K562 (cell line): Measurements from ENCODE around the gene MRPL40. TPM values are rescaled to one million over a fixed set of nuclear protein-coding genes. Genes with fewer than 3 reads are reported as not detected.
A peak's percentile ranks its signal among the peaks of the same experiment; 100 is the strongest.

ENCODE experiments used
- ATF1 ChIP-seq, 2 experiments: fragments of 450-650 bp in 1 of 2; IDR thresholded peaks; 2 replicates each; pipeline ENCODE4 v1.6.1; 2016; ENCODE audit warnings: missing compliant biosample characterization in 1 of 2, missing genetic modification characterization in 1 of 2
- BMI1 ChIP-seq: fragments of 150-350 bp; IDR thresholded peaks from 2 replicates; pipeline ENCODE4 v1.6.1; 2014; ENCODE audit warnings: low read length
- CBX8 ChIP-seq: fragments of 200-600 bp; sonication (generic); IDR thresholded peaks from 2 replicates; pipeline ENCODE4 v1.6.1; 2012; ENCODE audit warnings: borderline replicate concordance, mixed run types, low read depth, mild to moderate bottlenecking, moderate library complexity, mixed read lengths, low read length, control low read depth, inconsistent platforms; ENCODE audit not compliant: poor library complexity, severe bottlenecking; ENCODE audit errors: extremely low read depth
- CEBPB ChIP-seq: fragments of 450-650 bp; IDR thresholded peaks from 2 replicates; pipeline ENCODE4 v1.6.1; 2016; ENCODE audit warnings: missing genetic modification characterization, missing compliant biosample characterization
- CHD2 ChIP-seq: IDR thresholded peaks from 2 replicates; pipeline ENCODE4 v1.6.1; 2011; ENCODE audit warnings: low read depth, low read length
- CTBP1 ChIP-seq: fragments of 450-650 bp; IDR thresholded peaks from 2 replicates; pipeline ENCODE4 v1.6.1; 2016; ENCODE audit warnings: borderline replicate concordance
- ESRRA ChIP-seq: fragments of 450-650 bp; IDR thresholded peaks from 2 replicates; pipeline ENCODE4 v1.6.1; 2014; ENCODE audit warnings: low read depth, mild to moderate bottlenecking, moderate library complexity, borderline replicate concordance
- JUND ChIP-seq, 2 experiments: IDR thresholded peaks; 2 replicates in 1 of 2; 3 replicates in 1 of 2; pipeline ENCODE4 v1.6.1; 2011; ENCODE audit warnings: borderline replicate concordance in 2 of 2, low read depth in 2 of 2, low read length in 2 of 2, improper control_type of control experiment in 1 of 2, missing biosample characterization in 1 of 2, missing genetic modification characterization in 1 of 2, missing genetic modification reagents in 1 of 2
- KDM5B ChIP-seq: fragments of 200-600 bp; sonication (generic); IDR thresholded peaks from 2 replicates; pipeline ENCODE4 v1.6.1; 2012; ENCODE audit warnings: low read depth, mild to moderate bottlenecking, moderate library complexity, low read length, control low read depth, inconsistent platforms; ENCODE audit not compliant: insufficient replicate concordance
- KLF16 ChIP-seq: IDR thresholded peaks from 2 replicates; pipeline ENCODE4 v1.6.1; 2016; ENCODE audit warnings: antibody characterized with exemption
- PYGO2 ChIP-seq: fragments of 450-650 bp; IDR thresholded peaks from 2 replicates; pipeline ENCODE4 v1.6.1; 2016; ENCODE audit warnings: mild to moderate bottlenecking, missing genetic modification characterization, moderate library complexity, missing compliant biosample characterization
- TAF15 ChIP-seq: fragments of 200-400 bp; formaldehyde crosslinking; IDR thresholded peaks from 2 replicates; pipeline ENCODE4 v1.6.1; 2017; ENCODE audit warnings: mild to moderate bottlenecking, low read depth, low read length, moderate library complexity
- TBL1XR1 ChIP-seq, 2 experiments: IDR thresholded peaks; 2 replicates each; pipeline ENCODE4 v1.6.1; 2012; ENCODE audit warnings: improper control_type of control experiment in 2 of 2, low read length in 2 of 2, mild to moderate bottlenecking in 1 of 2
- TCFL5 ChIP-seq: fragments of 250-450 bp; sonication (Bioruptor Pico); conservative IDR thresholded peaks from 2 replicates; pipeline ENCODE4 v1.6.1; 2021; ENCODE audit warnings: mild to moderate bottlenecking, moderate library complexity, matching md5 sums
- ZNF174 ChIP-seq: fragments of 250-450 bp; sonication (Bioruptor Pico); IDR thresholded peaks from 2 replicates; pipeline ENCODE4 v1.4.0; 2020; ENCODE audit warnings: mild to moderate bottlenecking
- ZNF24 ChIP-seq: fragments of 450-650 bp; IDR thresholded peaks from 2 replicates; pipeline ENCODE4 v1.6.1; 2016
- polyA plus RNA-seq, 8 experiments: library from polyadenylated mRNA; depleted of rRNA in 4 of 8; stranded (reverse) in 5 of 8; unstranded in 3 of 8; fragments of >200 nt; fragmentation: Nextera tagmentation in 2 of 8; fragmentation: Illumina TruSeq in 1 of 8; extraction: Ambion mirVana in 2 of 8; extraction: Trizol in 1 of 8; gene quantifications; 2 replicates each; pipeline versions ENCODE4 v1.2.1 to v1.2.3, GENCODE V29; 2011 to 2014; ENCODE audit warnings: inconsistent platforms in 1 of 8, missing spikeins in 1 of 8
- total RNA-seq, 7 experiments: library from RNA; depleted of rRNA in 6 of 7; stranded (reverse); fragments of >200 nt in 6 of 7; fragmentation: Illumina TruSeq in 2 of 7; extraction: Trizol in 2 of 7; gene quantifications; 2 replicates each; pipeline versions ENCODE4 v1.2.1 to v1.2.3, GENCODE V29; 2011 to 2021; ENCODE audit warnings: low replicate concordance in 1 of 7
- TF ChIP-seq, protein P1 (sequence below): fragments of 450-650 bp; formaldehyde crosslinking; IDR thresholded peaks from 2 replicates; pipeline ENCODE4 v1.4.0; 2022; ENCODE audit warnings: mild to moderate bottlenecking, moderate library complexity
- TF ChIP-seq, protein P2 (sequence below): fragments of 250-450 bp; sonication (Bioruptor Pico); IDR thresholded peaks from 2 replicates; pipeline ENCODE4 v1.5.0; 2020; ENCODE audit warnings: mild to moderate bottlenecking, borderline replicate concordance
- TF ChIP-seq, protein P3 (sequence below): fragments of 450-650 bp; formaldehyde crosslinking; IDR thresholded peaks from 2 replicates; pipeline ENCODE4 v1.4.0; 2022; ENCODE audit warnings: missing genetic modification characterization
- TF ChIP-seq, protein P4 (sequence below): fragments of 250-450 bp; sonication (Bioruptor Pico); IDR thresholded peaks from 2 replicates; pipeline ENCODE4 v1.8.0; 2022; ENCODE audit warnings: moderate library complexity, mild to moderate bottlenecking, inconsistent platforms
- TF ChIP-seq, protein P5 (sequence below), 2 experiments: fragments of 450-650 bp; IDR thresholded peaks; 2 replicates each; pipeline ENCODE4 v1.6.1; 2016

MRPL40 gene
- total and polyA plus RNA-seq, 9 of the 15 experiments (the other 6 are each of a cell fraction or from before 2014, with no cell fraction given), result 132 to 652 (median 208) TPM

DNA sequence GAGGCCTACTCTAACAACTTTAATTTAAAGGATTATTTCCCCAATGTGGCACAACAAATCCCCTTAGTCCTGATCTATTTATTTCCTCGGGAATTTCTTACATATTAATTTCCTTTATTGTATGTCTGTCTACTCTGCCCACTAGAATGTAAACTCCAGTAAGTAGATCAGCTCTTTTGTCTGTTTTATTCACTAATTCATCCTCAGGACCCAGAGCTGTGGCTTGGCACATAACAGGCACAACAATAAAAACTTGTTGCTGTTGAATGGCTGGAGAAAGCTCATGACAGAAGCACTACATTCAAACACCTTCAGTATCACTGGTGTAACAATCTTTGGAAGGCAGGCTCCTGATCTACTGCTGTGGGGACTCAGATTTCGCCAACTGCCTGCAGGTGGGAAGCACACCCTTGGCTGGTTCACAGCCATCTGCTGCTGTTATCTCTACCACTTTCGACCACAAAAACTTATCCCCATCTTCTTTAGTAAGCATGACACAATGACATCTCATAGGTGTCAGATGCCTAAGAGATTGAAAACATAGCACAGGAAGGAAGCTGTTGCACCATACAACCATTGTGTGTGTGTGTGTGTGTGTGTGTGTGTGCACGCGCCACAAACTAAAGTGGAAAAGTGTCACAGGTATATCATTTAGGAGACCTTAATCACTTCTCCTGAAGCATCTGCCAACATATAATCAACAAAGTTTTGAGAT, 12.7 kb upstream of the MRPL40 start (continued):
- TF ChIP-seq KDM5B (no peak), ZNF24 (peak; percentile 81), PYGO2 (tag) (peak; percentile 56; the same call in 1 of the 2 replicates), CHD2 (peak; percentile 39; the same call in 1 of the 2 replicates), TAF15 (no peak), CEBPB (tag) (peak; percentile 89), ESRRA (peak; percentile 77; the same call in 1 of the 2 replicates), TCFL5 (peak; percentile 59; the same call in 1 of the 2 replicates), KLF16 (peak; percentile 99), CTBP1 (peak; percentile 99), JUND (IDR thresholded peaks at IDR 0.05; ENCODE audit: borderline replicate concordance, low read depth, low read length) (peak; percentile 80), JUND (tag; IDR thresholded peaks at IDR 0.05; ENCODE audit: borderline replicate concordance, low read depth, low read length) (no peak), ZNF174 (peak; percentile 37; the same call in 1 of the 2 replicates), BMI1 (no peak), TBL1XR1 (IDR thresholded peaks at IDR 0.05; ENCODE audit: low read length in 2 of 2) (peak; percentile 93 to 97), CBX8 (no peak), ATF1 (CRISPR knock-in tag; IDR thresholded peaks at IDR 0.05) (no peak), ATF1 (tag; IDR thresholded peaks at IDR 0.05) (peak; percentile 74)
- TF ChIP-seq, protein P1, sequence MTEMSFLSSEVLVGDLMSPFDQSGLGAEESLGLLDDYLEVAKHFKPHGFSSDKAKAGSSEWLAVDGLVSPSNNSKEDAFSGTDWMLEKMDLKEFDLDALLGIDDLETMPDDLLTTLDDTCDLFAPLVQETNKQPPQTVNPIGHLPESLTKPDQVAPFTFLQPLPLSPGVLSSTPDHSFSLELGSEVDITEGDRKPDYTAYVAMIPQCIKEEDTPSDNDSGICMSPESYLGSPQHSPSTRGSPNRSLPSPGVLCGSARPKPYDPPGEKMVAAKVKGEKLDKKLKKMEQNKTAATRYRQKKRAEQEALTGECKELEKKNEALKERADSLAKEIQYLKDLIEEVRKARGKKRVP, result peak; percentile 55; the same call in 1 of the 2 replicates
- TF ChIP-seq, protein P2, sequence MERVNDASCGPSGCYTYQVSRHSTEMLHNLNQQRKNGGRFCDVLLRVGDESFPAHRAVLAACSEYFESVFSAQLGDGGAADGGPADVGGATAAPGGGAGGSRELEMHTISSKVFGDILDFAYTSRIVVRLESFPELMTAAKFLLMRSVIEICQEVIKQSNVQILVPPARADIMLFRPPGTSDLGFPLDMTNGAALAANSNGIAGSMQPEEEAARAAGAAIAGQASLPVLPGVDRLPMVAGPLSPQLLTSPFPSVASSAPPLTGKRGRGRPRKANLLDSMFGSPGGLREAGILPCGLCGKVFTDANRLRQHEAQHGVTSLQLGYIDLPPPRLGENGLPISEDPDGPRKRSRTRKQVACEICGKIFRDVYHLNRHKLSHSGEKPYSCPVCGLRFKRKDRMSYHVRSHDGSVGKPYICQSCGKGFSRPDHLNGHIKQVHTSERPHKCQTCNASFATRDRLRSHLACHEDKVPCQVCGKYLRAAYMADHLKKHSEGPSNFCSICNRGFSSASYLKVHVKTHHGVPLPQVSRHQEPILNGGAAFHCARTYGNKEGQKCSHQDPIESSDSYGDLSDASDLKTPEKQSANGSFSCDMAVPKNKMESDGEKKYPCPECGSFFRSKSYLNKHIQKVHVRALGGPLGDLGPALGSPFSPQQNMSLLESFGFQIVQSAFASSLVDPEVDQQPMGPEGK (CRISPR knock-in tag), result no peak
- TF ChIP-seq, protein P3, sequence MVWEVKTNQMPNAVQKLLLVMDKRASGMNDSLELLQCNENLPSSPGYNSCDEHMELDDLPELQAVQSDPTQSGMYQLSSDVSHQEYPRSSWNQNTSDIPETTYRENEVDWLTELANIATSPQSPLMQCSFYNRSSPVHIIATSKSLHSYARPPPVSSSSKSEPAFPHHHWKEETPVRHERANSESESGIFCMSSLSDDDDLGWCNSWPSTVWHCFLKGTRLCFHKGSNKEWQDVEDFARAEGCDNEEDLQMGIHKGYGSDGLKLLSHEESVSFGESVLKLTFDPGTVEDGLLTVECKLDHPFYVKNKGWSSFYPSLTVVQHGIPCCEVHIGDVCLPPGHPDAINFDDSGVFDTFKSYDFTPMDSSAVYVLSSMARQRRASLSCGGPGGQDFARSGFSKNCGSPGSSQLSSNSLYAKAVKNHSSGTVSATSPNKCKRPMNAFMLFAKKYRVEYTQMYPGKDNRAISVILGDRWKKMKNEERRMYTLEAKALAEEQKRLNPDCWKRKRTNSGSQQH (CRISPR knock-in tag), result peak; percentile 90
- TF ChIP-seq, protein P4, sequence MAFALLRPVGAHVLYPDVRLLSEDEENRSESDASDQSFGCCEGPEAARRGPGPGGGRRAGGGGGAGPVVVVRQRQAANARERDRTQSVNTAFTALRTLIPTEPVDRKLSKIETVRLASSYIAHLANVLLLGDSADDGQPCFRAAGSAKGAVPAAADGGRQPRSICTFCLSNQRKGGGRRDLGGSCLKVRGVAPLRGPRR (CRISPR knock-in tag), result peak; percentile 86; the same call in 1 of the 2 replicates
- TF ChIP-seq, protein P5, sequence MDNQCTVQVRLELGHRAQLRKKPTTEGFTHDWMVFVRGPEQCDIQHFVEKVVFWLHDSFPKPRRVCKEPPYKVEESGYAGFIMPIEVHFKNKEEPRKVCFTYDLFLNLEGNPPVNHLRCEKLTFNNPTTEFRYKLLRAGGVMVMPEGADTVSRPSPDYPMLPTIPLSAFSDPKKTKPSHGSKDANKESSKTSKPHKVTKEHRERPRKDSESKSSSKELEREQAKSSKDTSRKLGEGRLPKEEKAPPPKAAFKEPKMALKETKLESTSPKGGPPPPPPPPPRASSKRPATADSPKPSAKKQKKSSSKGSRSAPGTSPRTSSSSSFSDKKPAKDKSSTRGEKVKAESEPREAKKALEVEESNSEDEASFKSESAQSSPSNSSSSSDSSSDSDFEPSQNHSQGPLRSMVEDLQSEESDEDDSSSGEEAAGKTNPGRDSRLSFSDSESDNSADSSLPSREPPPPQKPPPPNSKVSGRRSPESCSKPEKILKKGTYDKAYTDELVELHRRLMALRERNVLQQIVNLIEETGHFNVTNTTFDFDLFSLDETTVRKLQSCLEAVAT (IDR thresholded peaks at IDR 0.05), result peak; percentile 60 to 95; a peak in 3 of 4 replicates
